Gastroesophageal sphincter (tissue), 3 donors: Measurements from ENCODE around the gene ACOT11.

Experiments used
- CTCF ChIP-seq, 4 experiments: fragments of 200-600 bp in 2 of 4; fragments of 450-650 bp in 2 of 4; sonication (generic) in 1 of 4; IDR thresholded peaks; one replicate each; pipeline ENCODE4 v1.5.1; 2017 to 2019; ENCODE audit warnings: antibody characterized with exemption in 4 of 4, mild to moderate bottlenecking in 2 of 4, moderate library complexity in 2 of 4
- POLR2A ChIP-seq, 2 donors: fragments of 450-650 bp; IDR thresholded peaks; one replicate each; pipeline ENCODE4 v1.6.1; 2017; ENCODE audit warnings: antibody characterized with exemption in 2 of 2, mild to moderate bottlenecking in 2 of 2, moderate library complexity in 1 of 2
- POLR2AphosphoS5 ChIP-seq: sonication (generic); formaldehyde crosslinking; IDR thresholded peaks from one replicate; pipeline ENCODE4 v1.6.1; 2017; ENCODE audit warnings: antibody characterized with exemption

GRCh38 chr1:54658164-54658913, 110.3 kb downstream of the ACOT11 start:
- TF ChIP-seq POLR2AphosphoS5, result no peak
- TF ChIP-seq CTCF (IDR thresholded peaks at IDR 0.05), result no peak
- no peak for TF ChIP-seq POLR2A (IDR thresholded peaks at IDR 0.05)
